DND-41 (cell line): ENCODE data around the gene GPC6.

Source experiments
- CTCF ChIP-seq: IDR thresholded peaks from 2 replicates; pipeline ENCODE4 v1.5.1; 2012; ENCODE audit warnings: borderline replicate concordance, low read length, moderate library complexity, mild to moderate bottlenecking; ENCODE audit not compliant: poor library complexity, severe bottlenecking; ENCODE audit errors: extremely low read depth
- EZH2 ChIP-seq: IDR thresholded peaks from 3 replicates; pipeline ENCODE4 v1.6.1; 2012; ENCODE audit warnings: borderline replicate concordance, low read depth, mild to moderate bottlenecking, moderate library complexity, low read length, inconsistent platforms; ENCODE audit not compliant: severe bottlenecking

GRCh38 chr13:94128430-94128829 lies 901.8 kb downstream of the GPC6 start:
- TF ChIP-seq EZH2 (no peak), CTCF (no peak)
